ENCODE data around the gene ASAH2B.

The ASAH2B gene

GRCh38 chr10:50799595-50799994 lies 59.9 kb downstream of the ASAH2B start:
- DNase-seq, result no peak

- no peak for DNase-seq
Measured at GRCh38 chr10:50805981-50806622, 66.4 kb downstream of the ASAH2B start.

DNA sequence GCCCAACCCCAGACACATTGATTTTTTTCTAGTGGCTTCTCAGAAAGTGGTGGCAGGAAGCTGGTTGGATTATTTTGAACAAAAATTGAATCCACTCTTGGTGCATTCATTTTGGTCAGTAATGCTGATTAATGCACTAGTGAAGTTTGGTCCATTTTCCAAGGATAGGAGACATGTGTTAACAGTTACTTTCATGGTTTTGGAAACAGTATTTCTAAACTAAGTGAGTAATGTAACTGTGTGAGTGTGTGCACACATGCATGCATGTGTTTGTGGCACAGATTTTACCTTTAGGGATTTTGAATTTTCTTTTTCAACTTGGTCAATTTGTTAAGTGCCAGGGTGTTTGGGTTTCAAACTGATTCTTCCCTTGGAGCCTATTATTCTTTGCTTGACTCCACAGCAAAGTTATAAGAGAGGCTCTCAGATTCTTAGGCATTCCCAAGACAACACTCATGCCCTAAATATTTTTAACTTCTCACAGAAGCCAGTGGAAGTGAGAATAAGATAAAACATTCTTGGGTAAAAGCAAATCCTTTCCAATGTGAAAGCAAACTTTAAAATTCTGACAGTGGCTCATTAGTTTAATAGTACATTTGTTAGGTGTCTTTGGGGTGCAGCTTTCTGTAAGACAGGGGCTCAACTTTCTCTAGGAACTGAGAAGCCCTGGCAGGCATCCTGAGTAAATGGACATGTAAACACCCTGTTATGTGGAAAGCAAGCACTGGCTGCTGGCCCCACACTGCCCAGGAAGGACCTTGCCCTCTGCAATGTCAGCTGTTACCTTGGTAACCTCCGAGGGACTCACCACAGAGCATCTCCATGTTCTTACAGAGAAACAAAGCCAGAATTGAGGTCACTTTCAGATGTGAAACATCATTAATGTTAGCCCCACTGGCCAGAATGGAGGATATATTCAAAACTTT lies 68.4 kb downstream of the ASAH2B start:
- no peak for DNase-seq
